T-helper 1 cell treated with Interleukin-12 subunit alpha and Interleukin-12 subunit beta and Interleukin-4 antibody, amounts not matched to agents 30 ng/mL and 1 ng/mL, for 36 hours (primary cell): ENCODE data around the gene ABCC2. TPM values are rescaled to one million over a fixed set of nuclear protein-coding genes. Genes with fewer than 3 reads are reported as not detected.
"Not testable (repeated sequence)": the region's sequence is repeated elsewhere in the genome, so short reads cannot be mapped to it uniquely, and the experiment has no call there.

Source experiments
- intact Hi-C: fragments of 100-400 bp; cut with micrococcal nuclease; formaldehyde crosslinking; loops from one replicate; pipeline ENCODE4 v1.15.1; 2024
- total RNA-seq: library from RNA; stranded (reverse); gene quantifications from 2 replicates; pipeline ENCODE4 v1.2.3, GENCODE V29; 2022

The ABCC2 gene
- 1.9 and 2.2 TPM in 2 replicates for total RNA-seq

GRCh38 chr10:99782447-99783286 lies at the start of gene ABCC2:
TSS of gene ABCC2 (plus strand) at chr10:99782640. CDS start at chr10:99782845, 205 bp downstream.
- intact Hi-C loops: no loop called here

- intact Hi-C loops: loop anchor here (2.0 to 5.0 kb wide), 8 partner anchors 259 to 1619 kb away; partner anchors contain the start of genes BTRC, CHUK, CWF19L1 and ERLIN1
Observed at GRCh38 chr10:99733366-99733765, 49.1 kb upstream of the ABCC2 start.

GRCh38 chr10:99734111-99734510 lies 48.3 kb upstream of the ABCC2 start:
- intact Hi-C loops: loop anchor here (5.0 kb wide), 6 partner anchors 258 to 1618 kb away; partner anchors contain the start of genes BTRC, CWF19L1, ERLIN1 and HIF1AN

GRCh38 chr10:99740260-99740659 lies 42.2 kb upstream of the ABCC2 start:
- intact Hi-C loops: no loop called here

GRCh38 chr10:99740933-99741559 lies 41.4 kb upstream of the ABCC2 start:
- intact Hi-C loops: no loop called here

- intact Hi-C loops: no loop called here
Observed at GRCh38 chr10:99742254-99742653, 40.2 kb upstream of the ABCC2 start.

- intact Hi-C loops: no loop called here
Observed at GRCh38 chr10:99742701-99743100, 39.7 kb upstream of the ABCC2 start.

- intact Hi-C loops: no loop called here
Observed at GRCh38 chr10:99743841-99744240, 38.6 kb upstream of the ABCC2 start.

- intact Hi-C loops: not testable (repeated sequence)
Observed at GRCh38 chr10:99746166-99746565, 36.3 kb upstream of the ABCC2 start.

GRCh38 chr10:99748823-99749451 lies 33.5 kb upstream of the ABCC2 start:
- intact Hi-C loops: no loop called here

GRCh38 chr10:99750641-99751040 lies 31.8 kb upstream of the ABCC2 start:
- intact Hi-C loops: no loop called here

GRCh38 chr10:99754670-99755069 lies 27.8 kb upstream of the ABCC2 start:
- intact Hi-C loops: no loop called here

GRCh38 chr10:99756159-99756558 lies 26.3 kb upstream of the ABCC2 start:
- intact Hi-C loops: no loop called here

- intact Hi-C loops: no loop called here
Observed at GRCh38 chr10:99758211-99758891, 24.1 kb upstream of the ABCC2 start.

- intact Hi-C loops: no loop called here
Observed at GRCh38 chr10:99760321-99760720, 22.1 kb upstream of the ABCC2 start.

GRCh38 chr10:99761365-99761764 lies 21.1 kb upstream of the ABCC2 start:
- intact Hi-C loops: no loop called here

- intact Hi-C loops: no loop called here
Observed at GRCh38 chr10:99765672-99766301, 16.7 kb upstream of the ABCC2 start.

GRCh38 chr10:99766302-99766681 lies 16.1 kb upstream of the ABCC2 start:
- intact Hi-C loops: no loop called here

GRCh38 chr10:99767901-99768300 lies 14.5 kb upstream of the ABCC2 start:
- intact Hi-C loops: no loop called here

- intact Hi-C loops: no loop called here
Observed at GRCh38 chr10:99768556-99768955, 13.9 kb upstream of the ABCC2 start.

GRCh38 chr10:99769706-99770105 lies 12.7 kb upstream of the ABCC2 start:
- intact Hi-C loops: no loop called here
